PC-3 (cell line): ENCODE measurements around the gene PTOV1. TPM values are rescaled to one million over a fixed set of nuclear protein-coding genes. Genes with fewer than 3 reads are reported as not detected.
A peak's percentile ranks its signal among the peaks of the same experiment; 100 is the strongest.

ENCODE experiments used
- ATAC-seq: fragments of 200-7000 bp; cut with Tn5 transposase; 2 replicates; pipeline ENCODE4 v1.9.1; 2020; ENCODE audit warnings: mild to moderate bottlenecking, moderate library complexity
- BruUV-seq: library from RNA; stranded (reverse); fragments of 400-500 nt; replicated peaks from 2 replicates; lab custom pipeline; 2021; lab: Mats Ljungman, UMichigan
- CTCF ChIA-PET: fragments of 300-600 bp; sonication (Branson Sonifier 250); formaldehyde crosslinking; loops from one replicate; lab custom pipeline; 2022; ENCODE audit warnings: antibody characterized with exemption; lab: Charles Lee
- POLR2A ChIA-PET: fragments of 300-600 bp; sonication (Branson Sonifier 250); formaldehyde crosslinking; loops from one replicate; lab custom pipeline; 2022; ENCODE audit warnings: antibody characterized with exemption; ENCODE audit not compliant: unreplicated experiment; lab: Charles Lee
- DNase-seq: peaks from one replicate; pipeline ENCODE4 v3.0.0-alpha.2; 2015
- H2AFZ ChIP-seq: fragments of 300-600 bp; sonication (generic); 2 replicates; pipeline ENCODE4 v1.6.0; 2016; ENCODE audit warnings: antibody characterized with exemption, low read length
- H3F3A ChIP-seq: fragments of 300-600 bp; sonication (generic); one replicate; pipeline ENCODE4 v1.6.0; 2017; ENCODE audit warnings: antibody characterized with exemption, low read length, control low read depth, mild to moderate bottlenecking; ENCODE audit not compliant: unreplicated experiment
- H3K27ac ChIP-seq: fragments of 300-600 bp; sonication (generic); 2 replicates; pipeline ENCODE4 v1.5.1; 2016; ENCODE audit warnings: mild to moderate bottlenecking, low read length
- H3K27me3 ChIP-seq: fragments of 300-600 bp; sonication (generic); 2 replicates; pipeline ENCODE4 v1.6.1; 2016; ENCODE audit warnings: low read length, mixed read lengths
- H3K36me3 ChIP-seq: fragments of 300-600 bp; sonication (generic); 2 replicates; pipeline ENCODE4 v1.6.1; 2016; ENCODE audit warnings: low read depth, mixed run types, low read length, mixed read lengths
- H3K4me1 ChIP-seq: fragments of 300-600 bp; sonication (generic); 2 replicates; pipeline ENCODE4 v1.5.1; 2016; ENCODE audit warnings: low read length; ENCODE audit not compliant: insufficient read depth
- H3K4me2 ChIP-seq: fragments of 300-600 bp; sonication (generic); 2 replicates; pipeline ENCODE4 v1.6.0; 2016; ENCODE audit warnings: low read length
- H3K4me3 ChIP-seq: fragments of 300-600 bp; sonication (generic); 2 replicates; pipeline ENCODE4 v1.5.1; 2016; ENCODE audit warnings: mild to moderate bottlenecking, low read length, mixed read lengths
- H3K79me2 ChIP-seq: fragments of 300-600 bp; sonication (generic); 2 replicates; pipeline ENCODE4 v1.6.1; 2017; ENCODE audit warnings: low read length, mixed read lengths
- H3K9ac ChIP-seq: fragments of 300-600 bp; sonication (generic); 2 replicates; pipeline ENCODE4 v1.6.0; 2016; ENCODE audit warnings: mild to moderate bottlenecking, low read length
- H3K9me2 ChIP-seq: fragments of 300-600 bp; sonication (generic); replicated peaks from 2 replicates; pipeline ENCODE4 v1.6.1; 2016; ENCODE audit warnings: mixed run types, low read length, mixed read lengths
- H3K9me3 ChIP-seq: fragments of 300-600 bp; sonication (generic); 2 replicates; pipeline ENCODE4 v1.6.1; 2016; ENCODE audit warnings: low read length, mixed read lengths
- H4K20me1 ChIP-seq: fragments of 300-600 bp; sonication (generic); 2 replicates; pipeline ENCODE4 v1.6.1; 2016; ENCODE audit warnings: low read length, mixed read lengths
- CTCF ChIP-seq: fragments of 300-600 bp; sonication (generic); conservative IDR thresholded peaks from 2 replicates; pipeline ENCODE4 v1.5.1; 2017; ENCODE audit warnings: antibody characterized with exemption, low read depth, mild to moderate bottlenecking, low read length
- EZH2 ChIP-seq: fragments of 300-600 bp; sonication (generic); IDR thresholded peaks from one replicate; pipeline ENCODE4 v1.6.1; 2017; ENCODE audit warnings: antibody characterized with exemption, mild to moderate bottlenecking, low read length; ENCODE audit not compliant: unreplicated experiment
- EZH2phosphoT487 ChIP-seq: fragments of 300-600 bp; sonication (generic); IDR thresholded peaks from 2 replicates; pipeline ENCODE4 v1.6.1; 2018; ENCODE audit warnings: mild to moderate bottlenecking, antibody characterized with exemption, low read length, borderline replicate concordance
- intact Hi-C: fragments of 100-400 bp; cut with micrococcal nuclease; formaldehyde crosslinking; loops from 2 replicates; pipeline ENCODE4 v1.9.0; 2023
- total RNA-seq: library from RNA; depleted of rRNA; stranded (reverse); fragments of >200 nt; gene quantifications from 2 replicates; pipeline ENCODE4 v1.2.3, GENCODE V29; 2014

PTOV1 gene
- total RNA-seq, 1 experiment from 2014 or later = 148 TPM

GRCh38 chr19:49807058-49807903 lies 43.7 kb upstream of the PTOV1 start:
- Histone ChIP-seq H4K20me1 (no peaks in the 10 kb centered on the region), H3K27me3 (no peaks in the 10 kb centered on the region), H3K4me2 (no peak overlapping the region), H3K79me2 (no peaks in the 10 kb centered on the region), H3F3A (peaks cover 7% of the 10 kb centered on the region), H3K9ac (no peak overlapping the region), H3K4me1 (peaks cover 8% of the 10 kb centered on the region), H2AFZ (no peak overlapping the region), H3K9me3 (no peaks in the 10 kb centered on the region), H3K9me2 (no peaks in the 10 kb centered on the region), H3K4me3 (no peak overlapping the region), H3K27ac (no peak overlapping the region), H3K36me3 (peaks cover 19% of the 10 kb centered on the region)
- intact Hi-C loops = loop anchor here (5.0 kb wide), 2 partner anchors 115 to 130 kb away; partner anchors contain the start of genes CPT1C and PRMT1
- no peak for DNase-seq
- no peak for TF ChIP-seq EZH2phosphoT487
- TF ChIP-seq CTCF = no peak
- TF ChIP-seq EZH2 = no peak
- no peak for ATAC-seq
- CTCF ChIA-PET = no interaction called here
- POLR2A ChIA-PET = no interaction called here
- no TSS peak for BruUV-seq

GRCh38 chr19:49807904-49808675 lies 42.9 kb upstream of the PTOV1 start:
- intact Hi-C loops = loop anchor here (5.0 kb wide), 2 partner anchors 116 to 131 kb away; partner anchors contain the start of genes CPT1C and PRMT1
- H3K9ac ChIP-seq = no peak overlapping the region
- H4K20me1 ChIP-seq = no peaks in the 10 kb centered on the region
- H3K27me3 ChIP-seq = no peaks in the 10 kb centered on the region
- ChIA-PET POLR2A (no interaction called here), CTCF (no interaction called here)
- H2AFZ ChIP-seq = peak overlapping the region; percentile 96; the same call in 1 of the 2 replicates
- DNase-seq (no peak), ATAC-seq (peak; percentile 2)
- peaks cover 14% of the 10 kb centered on the region for H3K4me1 ChIP-seq
- H3K4me2 ChIP-seq = peak overlapping the region; percentile 91; the same call in 1 of the 2 replicates
- H3F3A ChIP-seq = peaks cover 7% of the 10 kb centered on the region
- no peaks in the 10 kb centered on the region for H3K9me2 ChIP-seq
- peak overlapping the region; percentile 77; the same call in 1 of the 2 replicates for H3K4me3 ChIP-seq
- no peak for TF ChIP-seq EZH2phosphoT487
- TF ChIP-seq EZH2 = no peak
- TF ChIP-seq CTCF = no peak
- no TSS peak for BruUV-seq
- peaks cover 13% of the 10 kb centered on the region for H3K36me3 ChIP-seq
- H3K79me2 ChIP-seq = no peaks in the 10 kb centered on the region
- H3K9me3 ChIP-seq = no peaks in the 10 kb centered on the region
- H3K27ac ChIP-seq = no peak overlapping the region
